Measurements from ENCODE around the gene ZEB1. TPM values are rescaled to one million over a fixed set of nuclear protein-coding genes. Genes with fewer than 3 reads are reported as not detected.

Gene ZEB1
- total and polyA plus RNA-seq, 10 of the 15 experiments (the other 5 are each of a cell fraction or from before 2014, with no cell fraction given): 10.4 to 35.6 (median 24.5) TPM

GRCh38 chr10:31353574-31353973, 34.6 kb downstream of the ZEB1 start (continued):
- TF ChIP-seq, protein P1, sequence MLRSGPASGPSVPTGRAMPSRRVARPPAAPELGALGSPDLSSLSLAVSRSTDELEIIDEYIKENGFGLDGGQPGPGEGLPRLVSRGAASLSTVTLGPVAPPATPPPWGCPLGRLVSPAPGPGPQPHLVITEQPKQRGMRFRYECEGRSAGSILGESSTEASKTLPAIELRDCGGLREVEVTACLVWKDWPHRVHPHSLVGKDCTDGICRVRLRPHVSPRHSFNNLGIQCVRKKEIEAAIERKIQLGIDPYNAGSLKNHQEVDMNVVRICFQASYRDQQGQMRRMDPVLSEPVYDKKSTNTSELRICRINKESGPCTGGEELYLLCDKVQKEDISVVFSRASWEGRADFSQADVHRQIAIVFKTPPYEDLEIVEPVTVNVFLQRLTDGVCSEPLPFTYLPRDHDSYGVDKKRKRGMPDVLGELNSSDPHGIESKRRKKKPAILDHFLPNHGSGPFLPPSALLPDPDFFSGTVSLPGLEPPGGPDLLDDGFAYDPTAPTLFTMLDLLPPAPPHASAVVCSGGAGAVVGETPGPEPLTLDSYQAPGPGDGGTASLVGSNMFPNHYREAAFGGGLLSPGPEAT (IDR thresholded peaks at IDR 0.05; ENCODE audit: low read depth): peak; percentile 46; the same call in 1 of the 2 replicates
- TF ChIP-seq POLR2AphosphoS2 (IDR thresholded peaks at IDR 0.05; ENCODE audit: low read depth, low read length) (no peak), BMI1 (IDR thresholded peaks at IDR 0.05; ENCODE audit: borderline replicate concordance) (no peak), TAF1 (IDR thresholded peaks at IDR 0.05; ENCODE audit: borderline replicate concordance, low read depth, low read length) (no peak), ZNF24 (IDR thresholded peaks at IDR 0.05) (no peak), BRCA1 (IDR thresholded peaks at IDR 0.05; ENCODE audit: low read depth, low read length) (no peak), MTA2 (IDR thresholded peaks at IDR 0.05; ENCODE audit: low read depth) (peak; percentile 78), KAT2A (conservative IDR thresholded peaks at IDR 0.05; ENCODE audit: control insufficient read depth, low read depth, low read length) (no peak), ZBED1 (IDR thresholded peaks at IDR 0.05; ENCODE audit: borderline replicate concordance) (no peak), SIN3A (IDR thresholded peaks at IDR 0.05; ENCODE audit: low read depth, low read length) (no peak), HDAC2 (IDR thresholded peaks at IDR 0.05) (no peak), CHD2 (IDR thresholded peaks at IDR 0.05; ENCODE audit: borderline replicate concordance, low read depth, low read length) (no peak), HDAC6 (IDR thresholded peaks at IDR 0.05; ENCODE audit: unreplicated experiment) (no peak), POLR2AphosphoS5 (IDR thresholded peaks at IDR 0.05; ENCODE audit: low read length) (no peak), MYB (IDR thresholded peaks at IDR 0.05; ENCODE audit: borderline replicate concordance, low read depth, low read length) (no peak), SPI1 (IDR thresholded peaks at IDR 0.05; ENCODE audit: borderline replicate concordance, insufficient read depth, low read depth, low read length) (0 out of 2 replicates have a peak, but pooled peaks have one; percentile 4), MEF2B (IDR thresholded peaks at IDR 0.05; ENCODE audit: partially characterized antibody, poor library complexity, severe bottlenecking) (no peak), RAD21 (IDR thresholded peaks at IDR 0.05; ENCODE audit: insufficient read depth, low read depth, low read length) (peak; percentile 57), PBX3 (IDR thresholded peaks at IDR 0.05; ENCODE audit: insufficient replicate concordance, low read depth, low read length) (peak; percentile 81), RBBP5 (conservative IDR thresholded peaks at IDR 0.05) (no peak), FOXM1 (IDR thresholded peaks at IDR 0.05; ENCODE audit: low read depth, low read length) (peak; percentile 59; the same call in 1 of the 2 replicates), ELK1 (IDR thresholded peaks at IDR 0.05; ENCODE audit: low read depth, low read length) (no peak)
- TF ChIP-seq, protein P2, sequence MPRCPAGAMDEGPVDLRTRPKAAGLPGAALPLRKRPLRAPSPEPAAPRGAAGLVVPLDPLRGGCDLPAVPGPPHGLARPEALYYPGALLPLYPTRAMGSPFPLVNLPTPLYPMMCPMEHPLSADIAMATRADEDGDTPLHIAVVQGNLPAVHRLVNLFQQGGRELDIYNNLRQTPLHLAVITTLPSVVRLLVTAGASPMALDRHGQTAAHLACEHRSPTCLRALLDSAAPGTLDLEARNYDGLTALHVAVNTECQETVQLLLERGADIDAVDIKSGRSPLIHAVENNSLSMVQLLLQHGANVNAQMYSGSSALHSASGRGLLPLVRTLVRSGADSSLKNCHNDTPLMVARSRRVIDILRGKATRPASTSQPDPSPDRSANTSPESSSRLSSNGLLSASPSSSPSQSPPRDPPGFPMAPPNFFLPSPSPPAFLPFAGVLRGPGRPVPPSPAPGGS (IDR thresholded peaks at IDR 0.05; ENCODE audit: borderline replicate concordance, insufficient read depth, low read depth, low read length, poor library complexity, severe bottlenecking): no peak
- TF ChIP-seq, protein P3, sequence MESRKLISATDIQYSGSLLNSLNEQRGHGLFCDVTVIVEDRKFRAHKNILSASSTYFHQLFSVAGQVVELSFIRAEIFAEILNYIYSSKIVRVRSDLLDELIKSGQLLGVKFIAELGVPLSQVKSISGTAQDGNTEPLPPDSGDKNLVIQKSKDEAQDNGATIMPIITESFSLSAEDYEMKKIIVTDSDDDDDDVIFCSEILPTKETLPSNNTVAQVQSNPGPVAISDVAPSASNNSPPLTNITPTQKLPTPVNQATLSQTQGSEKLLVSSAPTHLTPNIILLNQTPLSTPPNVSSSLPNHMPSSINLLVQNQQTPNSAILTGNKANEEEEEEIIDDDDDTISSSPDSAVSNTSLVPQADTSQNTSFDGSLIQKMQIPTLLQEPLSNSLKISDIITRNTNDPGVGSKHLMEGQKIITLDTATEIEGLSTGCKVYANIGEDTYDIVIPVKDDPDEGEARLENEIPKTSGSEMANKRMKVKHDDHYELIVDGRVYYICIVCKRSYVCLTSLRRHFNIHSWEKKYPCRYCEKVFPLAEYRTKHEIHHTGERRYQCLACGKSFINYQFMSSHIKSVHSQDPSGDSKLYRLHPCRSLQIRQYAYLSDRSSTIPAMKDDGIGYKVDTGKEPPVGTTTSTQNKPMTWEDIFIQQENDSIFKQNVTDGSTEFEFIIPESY (IDR thresholded peaks at IDR 0.05): no peak
